Activated CD4-positive, alpha-beta T cell treated with anti-CD3 and anti-CD28 coated beads for 36 hours (primary cell): ENCODE measurements around the gene CEACAM19. TPM values are rescaled to one million over a fixed set of nuclear protein-coding genes. Genes with fewer than 3 reads are reported as not detected.
A peak's percentile ranks its signal among the peaks of the same experiment; 100 is the strongest.

Source experiments
- ATAC-seq: fragments of 200-7000 bp; cut with Tn5 transposase; one replicate; pipeline ENCODE4 v1.10.0; 2021; ENCODE audit warnings: mild to moderate bottlenecking, moderate library complexity
- CTCF ChIA-PET: fragments of 350-600 bp; sonication (Branson Sonifier 250); formaldehyde crosslinking; loops from one replicate; lab custom pipeline; 2021; ENCODE audit warnings: antibody characterized with exemption; lab: Charles Lee
- POLR2A ChIA-PET: fragments of 350-600 bp; sonication (Branson Sonifier 250); formaldehyde crosslinking; loops from one replicate; lab custom pipeline; 2021; ENCODE audit warnings: antibody characterized with exemption, inconsistent platforms; lab: Charles Lee
- DNase-seq: peaks from one replicate; pipeline ENCODE4 v3.0.0-alpha.2; 2020
- H3K27ac Mint-ChIP-seq: one replicate; pipeline ENCODE4 v1.8.0; 2021; ENCODE audit warnings: mixed read lengths
- H3K27me3 Mint-ChIP-seq: one replicate; pipeline ENCODE4 v1.8.0; 2021; ENCODE audit warnings: mixed read lengths
- H3K36me3 Mint-ChIP-seq: one replicate; pipeline ENCODE4 v1.8.0; 2021; ENCODE audit warnings: low read depth, mixed read lengths
- H3K4me1 Mint-ChIP-seq: one replicate; pipeline ENCODE4 v1.8.0; 2021; ENCODE audit warnings: mixed read lengths
- H3K4me3 Mint-ChIP-seq: one replicate; pipeline ENCODE4 v1.8.0; 2021; ENCODE audit warnings: mild to moderate bottlenecking, moderate library complexity, mixed read lengths
- H3K9me3 Mint-ChIP-seq: one replicate; pipeline ENCODE4 v1.8.0; 2021; ENCODE audit warnings: low read depth, mixed read lengths
- intact Hi-C, 2 experiments: fragments of 100-400 bp; cut with DNase I in 1 of 2; cut with micrococcal nuclease in 1 of 2; formaldehyde crosslinking; loops; one replicate each; pipeline versions ENCODE4 v1.14.2 to v1.15.1; 2022 to 2024; cut with DNase I, micrococcal nuclease
- total RNA-seq, 2 experiments: library from RNA; stranded (reverse); gene quantifications; one replicate each; pipeline ENCODE4 v1.2.3, GENCODE V29; 2021

CEACAM19 gene
- total RNA-seq, 2 experiments from 2014 or later, result 0.56 to 0.73 TPM

DNA sequence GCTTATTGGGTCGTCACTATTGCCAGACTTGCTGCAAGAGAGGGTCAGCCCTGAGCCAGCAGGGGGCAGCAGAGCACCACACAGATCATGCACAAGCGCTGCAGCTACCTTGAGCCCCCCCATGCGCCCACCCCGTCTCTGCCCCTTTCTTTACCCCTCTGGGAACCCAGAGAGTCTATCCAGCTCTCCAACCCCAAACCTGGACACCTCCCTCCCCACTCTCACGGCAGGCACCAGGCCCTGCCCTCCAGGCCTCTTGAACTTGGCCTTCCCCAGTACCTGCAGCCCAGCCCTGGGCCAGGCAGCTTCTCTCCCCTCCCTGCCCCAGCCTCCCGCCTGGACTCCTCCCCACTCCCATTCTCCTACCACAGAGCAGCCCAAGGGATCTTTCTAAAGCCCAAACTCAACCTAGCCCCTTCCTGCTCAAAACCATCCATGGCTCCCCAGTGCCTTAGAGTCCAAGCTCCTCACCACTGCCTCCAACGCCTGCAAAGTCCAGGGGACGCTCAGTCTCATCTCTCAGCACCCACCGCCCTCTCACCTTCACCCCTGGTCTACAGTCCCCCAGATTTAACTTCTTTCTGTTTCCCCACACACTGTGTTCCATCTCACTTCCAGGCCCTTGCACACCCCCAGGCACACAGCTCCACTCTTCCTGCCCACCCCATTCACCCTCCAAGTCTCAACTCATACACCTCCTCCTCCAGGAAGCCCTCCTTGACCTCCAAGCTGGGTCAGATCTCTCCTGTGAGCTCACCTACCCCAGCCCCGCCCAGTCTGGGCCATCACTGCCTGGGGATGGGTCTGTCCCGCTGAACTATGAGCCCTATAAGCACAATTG is 18.2 kb downstream of the CEACAM19 start:
- peaks cover 17% of the 10 kb centered on the region for H3K27me3 Mint-ChIP-seq
- H3K4me1 Mint-ChIP-seq, result peaks cover 43% of the 10 kb centered on the region
- ATAC-seq (peak; percentile 39), DNase-seq (peak; percentile 90)
- H3K36me3 Mint-ChIP-seq, result no peaks in the 10 kb centered on the region
- H3K27ac Mint-ChIP-seq, result peak overlapping the region; percentile 45
- CTCF ChIA-PET, result interaction anchor here (0.6 to 6.7 kb wide), 15 partner anchors 9 to 741 kb away, joined by 3 to 66 read pairs (median 4); no protein-coding TSS in a partner anchor
- POLR2A ChIA-PET, result no interaction called here
- intact Hi-C loops, result loop anchor here (1.0 to 10.0 kb wide), 6 partner anchors 33 to 262 kb away; partner anchors contain the start of gene NECTIN2 (in 1 of the 2)
- no peak overlapping the region for H3K4me3 Mint-ChIP-seq
- no peaks in the 10 kb centered on the region for H3K9me3 Mint-ChIP-seq

DNA sequence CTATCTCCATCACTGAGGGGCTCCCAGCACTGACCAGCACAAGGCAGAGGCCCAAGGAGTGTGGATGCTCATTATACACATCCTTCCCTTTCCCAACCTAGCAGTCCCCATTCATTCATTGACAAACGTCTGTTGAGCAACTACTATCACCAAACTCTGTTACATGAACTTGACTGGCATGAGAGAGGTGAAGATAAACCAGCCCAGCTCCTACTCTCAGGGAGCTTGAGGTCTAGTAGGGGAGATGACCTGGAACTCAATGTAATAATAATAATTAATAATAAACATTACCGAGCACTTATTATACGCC is 18.8 kb downstream of the CEACAM19 start:
- Mint-ChIP-seq H3K9me3 (no peaks in the 10 kb centered on the region), H3K4me3 (no peak overlapping the region), H3K27ac (peak overlapping the region; percentile 45), H3K4me1 (peaks cover 39% of the 10 kb centered on the region), H3K36me3 (no peaks in the 10 kb centered on the region), H3K27me3 (peaks cover 15% of the 10 kb centered on the region)
- POLR2A ChIA-PET, result interaction anchor here (0.6 kb wide), 1 partner anchor 81 kb away, joined by 5 read pairs; no protein-coding TSS in a partner anchor
- intact Hi-C loops, result loop anchor here in 1 of 2 experiments (10.0 kb wide), 1 partner anchor 155 kb away; the partner anchor contains the start of gene NECTIN2
- CTCF ChIA-PET, result interaction anchor here (0.6 to 6.7 kb wide), 11 partner anchors 9 to 741 kb away, joined by 3 to 66 read pairs (median 4); no protein-coding TSS in a partner anchor
- DNase-seq (no peak), ATAC-seq (no peak)

DNA sequence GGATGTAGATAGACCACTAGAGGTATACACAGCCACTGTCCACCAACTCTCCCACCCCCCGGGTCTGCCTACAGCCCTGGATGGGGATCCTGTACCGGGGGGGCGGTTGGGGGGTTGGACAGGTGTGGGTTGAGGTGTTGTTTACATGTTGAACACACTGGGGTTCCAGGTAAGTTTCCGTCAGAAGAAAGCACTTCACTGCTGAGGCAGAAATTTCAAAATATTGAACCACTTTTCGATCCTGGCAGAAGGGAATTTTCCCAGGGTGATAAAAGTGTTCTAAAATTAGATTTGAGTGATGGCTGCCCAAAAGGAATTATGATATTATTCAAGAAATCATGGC is 21.1 kb downstream of the CEACAM19 start:
- peak overlapping the region; percentile 52 for H3K4me3 Mint-ChIP-seq
- no peaks in the 10 kb centered on the region for H3K36me3 Mint-ChIP-seq
- H3K9me3 Mint-ChIP-seq, result no peaks in the 10 kb centered on the region
- POLR2A ChIA-PET, result no interaction called here
- peak overlapping the region; percentile 43 for H3K27ac Mint-ChIP-seq
- peaks cover 11% of the 10 kb centered on the region for H3K27me3 Mint-ChIP-seq
- intact Hi-C loops, result loop anchor here (1.0 to 10.0 kb wide), 8 partner anchors 38 to 486 kb away; partner anchors contain the start of genes BLOC1S3 (in 1 of the 2), NECTIN2 (in 1 of the 2), TOMM40 (in 1 of the 2) and TRAPPC6A (in 1 of the 2)
- ATAC-seq (peak; percentile 42), DNase-seq (no peak)
- peaks cover 33% of the 10 kb centered on the region for H3K4me1 Mint-ChIP-seq
- CTCF ChIA-PET, result interaction anchor here (0.6 to 6.7 kb wide), 5 partner anchors 12 to 154 kb away, joined by 3 to 66 read pairs (median 3); partner anchors contain the start of gene NECTIN2

DNA sequence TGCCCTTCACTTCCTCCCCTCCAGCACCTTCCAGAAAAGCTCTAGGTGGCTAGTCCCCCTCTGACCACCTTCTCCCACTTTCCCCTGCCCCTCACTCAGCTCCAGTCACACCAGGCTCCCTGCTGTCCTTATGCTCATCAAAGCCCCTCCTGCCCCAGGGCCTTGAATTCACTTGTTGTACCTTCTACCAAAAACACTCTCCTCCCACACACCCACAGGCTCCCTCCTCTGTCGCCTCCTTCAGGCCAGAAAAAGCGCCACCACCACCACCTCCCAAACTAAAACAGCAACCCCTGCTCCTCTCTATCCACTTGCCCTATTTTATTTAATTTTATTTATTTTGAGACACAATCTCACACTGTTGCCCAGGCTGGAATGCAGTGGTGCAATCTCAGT is 22.9 kb downstream of the CEACAM19 start:
- POLR2A ChIA-PET, result no interaction called here
- peaks cover 30% of the 10 kb centered on the region for H3K4me1 Mint-ChIP-seq
- peak overlapping the region; percentile 25 for H3K27ac Mint-ChIP-seq
- no peak overlapping the region for H3K4me3 Mint-ChIP-seq
- no peaks in the 10 kb centered on the region for H3K9me3 Mint-ChIP-seq
- DNase-seq (peak; percentile 66), ATAC-seq (no peak)
- intact Hi-C loops, result loop anchor here in 1 of 2 experiments (10.0 kb wide), 1 partner anchor 151 kb away; the partner anchor contains the start of gene NECTIN2
- CTCF ChIA-PET, result interaction anchor here (1.0 to 6.7 kb wide), 4 partner anchors 14 to 78 kb away, joined by 3 to 66 read pairs (median 5); no protein-coding TSS in a partner anchor
- H3K27me3 Mint-ChIP-seq, result peaks cover 11% of the 10 kb centered on the region
- no peaks in the 10 kb centered on the region for H3K36me3 Mint-ChIP-seq

DNA sequence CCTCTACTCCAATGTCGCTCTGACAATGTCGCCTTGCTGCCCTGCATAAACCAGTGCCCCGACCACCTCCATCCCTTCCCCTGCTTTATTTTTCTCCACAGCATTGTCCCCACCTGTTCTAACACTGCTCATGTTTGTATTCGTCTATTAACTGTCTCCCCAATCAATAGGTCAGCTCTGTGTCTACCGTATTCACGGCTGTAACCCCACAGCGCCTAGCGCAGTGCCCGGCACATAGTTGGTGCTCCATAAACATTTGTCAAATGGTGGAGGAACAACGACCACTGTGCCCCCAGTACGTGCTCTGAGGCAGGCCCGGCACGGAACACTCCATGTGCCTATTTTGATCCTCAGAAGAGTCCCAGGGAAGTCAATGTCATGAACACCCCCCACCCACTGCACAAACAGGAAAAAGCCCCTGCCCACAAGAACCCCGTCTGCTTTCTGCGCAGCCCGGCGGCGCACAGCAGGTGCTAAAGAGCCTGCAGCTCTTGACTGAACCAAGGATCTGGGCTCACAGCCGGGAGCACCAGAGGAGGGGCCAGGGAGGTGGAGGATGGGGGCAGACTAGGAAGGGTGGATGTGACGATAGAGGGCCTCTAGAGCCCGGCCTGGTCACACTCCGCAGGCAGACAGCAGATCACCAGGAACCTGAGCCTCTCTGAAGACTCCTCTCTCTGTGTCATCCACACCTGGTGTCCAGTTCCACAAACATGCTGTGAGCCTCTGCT is 25.8 kb downstream of the CEACAM19 start:
- DNase-seq (no peak), ATAC-seq (no peak)
- intact Hi-C loops, result loop anchor here in 1 of 2 experiments (10.0 kb wide), 1 partner anchor 148 kb away; the partner anchor contains the start of gene NECTIN2
- Mint-ChIP-seq H3K9me3 (no peaks in the 10 kb centered on the region), H3K4me1 (peaks cover 15% of the 10 kb centered on the region), H3K27me3 (peaks cover 11% of the 10 kb centered on the region), H3K4me3 (no peak overlapping the region), H3K36me3 (no peaks in the 10 kb centered on the region), H3K27ac (no peak overlapping the region)
- ChIA-PET POLR2A (no interaction called here), CTCF (interaction anchor here (1.0 kb wide), 1 partner anchor 74 kb away, joined by 3 read pairs; no protein-coding TSS in a partner anchor)

DNA sequence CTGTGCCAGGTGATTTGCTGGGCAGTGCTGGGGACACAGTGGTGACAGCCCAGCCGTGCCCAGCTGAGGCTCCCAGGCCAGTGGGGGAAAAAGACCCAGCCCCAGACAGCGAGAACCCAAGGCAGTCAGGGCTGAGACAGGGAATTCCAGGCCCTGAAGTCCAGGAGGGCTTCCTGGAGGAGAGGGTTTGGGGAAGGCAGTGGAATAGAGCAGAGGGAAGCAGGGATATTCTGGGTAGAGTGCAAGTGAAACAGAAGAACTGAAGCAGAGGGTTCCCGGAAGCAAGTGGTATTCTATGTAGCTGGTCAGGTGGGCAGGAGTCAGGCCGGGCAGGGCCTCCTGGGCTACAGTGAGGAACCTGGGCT is 26.4 kb downstream of the CEACAM19 start:
- Mint-ChIP-seq H3K4me1 (peaks cover 10% of the 10 kb centered on the region), H3K36me3 (no peaks in the 10 kb centered on the region), H3K9me3 (no peaks in the 10 kb centered on the region), H3K4me3 (no peak overlapping the region), H3K27ac (no peak overlapping the region), H3K27me3 (peaks cover 11% of the 10 kb centered on the region)
- CTCF ChIA-PET, result no interaction called here
- POLR2A ChIA-PET, result no interaction called here
- DNase-seq, result no peak
- no peak for ATAC-seq
- intact Hi-C loops, result loop anchor here in 1 of 2 experiments (10.0 kb wide), 1 partner anchor 147 kb away; the partner anchor contains the start of gene NECTIN2

DNA sequence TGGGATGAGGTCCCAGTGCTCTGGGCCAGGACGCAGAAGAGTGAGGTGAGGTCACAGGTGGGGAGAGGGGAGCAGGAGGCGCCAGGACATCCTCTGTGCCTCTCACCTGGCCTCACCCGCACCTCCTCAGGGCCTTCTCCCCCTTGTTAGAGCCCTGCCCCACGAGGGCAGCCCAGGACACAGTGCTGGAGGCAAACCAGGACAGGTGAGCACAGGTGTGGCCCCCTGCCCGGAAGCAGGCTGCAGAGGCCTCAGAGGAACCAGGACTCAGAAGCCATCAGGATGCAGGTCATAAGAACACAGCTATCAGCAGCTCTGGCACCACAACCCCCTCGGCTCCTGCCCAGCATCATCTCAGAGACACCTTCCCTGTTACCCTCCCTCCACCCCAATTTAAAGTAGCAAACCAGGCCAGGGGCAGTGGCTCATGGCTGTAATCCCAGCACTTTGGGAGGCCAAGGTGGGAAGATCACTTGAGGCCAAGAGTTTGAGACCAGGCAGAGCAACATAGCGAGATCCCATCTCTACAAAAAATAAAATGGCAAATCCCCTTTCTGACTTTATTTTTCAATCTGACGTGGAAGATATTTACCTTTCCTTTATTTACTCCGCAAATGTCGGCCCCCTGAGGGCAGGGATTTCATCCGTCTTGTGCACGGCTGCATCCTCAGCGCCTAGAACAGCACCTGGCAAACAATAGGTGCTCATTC is 27.4 kb downstream of the CEACAM19 start, which contains the start of gene CEACAM16:
CEACAM16 (plus strand) TSS at position 660 of the 710 bp plus-strand sequence. CDS start 2,306 bp downstream, outside the sequence.
- POLR2A ChIA-PET, result no interaction called here
- Mint-ChIP-seq H3K4me3 (no peak within 1 kb of the TSS), H3K36me3 (no peaks in the 10 kb centered on the region), H3K27me3 (peaks cover 11% of the 10 kb centered on the region), H3K4me1 (peaks cover 6% of the 10 kb centered on the region), H3K9me3 (no peaks in the 10 kb centered on the region), H3K27ac (no peak within 1 kb of the TSS)
- CTCF ChIA-PET, result no interaction called here
- ATAC-seq (no peak), DNase-seq (no peak)
- intact Hi-C loops, result loop anchor here in 1 of 2 experiments (10.0 kb wide), 1 partner anchor 146 kb away; the partner anchor contains the start of gene NECTIN2

DNA sequence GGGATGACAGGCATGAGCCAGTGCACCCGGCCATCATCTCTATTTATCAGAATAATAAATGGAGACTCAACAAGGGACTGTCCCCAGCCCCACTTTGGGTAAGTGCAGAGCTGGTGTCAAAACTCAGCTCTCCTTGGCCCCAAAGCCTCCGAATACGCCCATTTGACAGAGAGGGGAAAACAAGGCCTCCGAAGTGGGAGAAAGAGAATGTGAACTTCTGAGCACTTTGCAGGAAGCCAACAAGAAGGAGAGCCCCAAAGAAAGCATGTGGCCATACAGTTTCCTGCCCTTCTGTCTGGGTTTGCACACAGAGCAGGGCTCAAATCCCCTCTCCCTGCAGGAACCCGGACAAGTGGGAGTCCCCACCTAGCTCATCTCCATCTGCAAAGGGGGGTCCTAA is 29.3 kb downstream of the CEACAM19 start:
- Mint-ChIP-seq H3K4me3 (no peak overlapping the region), H3K27me3 (peaks cover 8% of the 10 kb centered on the region), H3K27ac (no peak overlapping the region), H3K36me3 (no peaks in the 10 kb centered on the region), H3K9me3 (no peaks in the 10 kb centered on the region), H3K4me1 (no peaks in the 10 kb centered on the region)
- intact Hi-C loops, result no loop called here
- ChIA-PET CTCF (interaction anchor here (0.5 to 1.2 kb wide), 3 partner anchors 12 to 121 kb away, joined by 3 to 5 read pairs (median 3); no protein-coding TSS in a partner anchor), POLR2A (no interaction called here)
- no peak for ATAC-seq
- DNase-seq, result no peak

DNA sequence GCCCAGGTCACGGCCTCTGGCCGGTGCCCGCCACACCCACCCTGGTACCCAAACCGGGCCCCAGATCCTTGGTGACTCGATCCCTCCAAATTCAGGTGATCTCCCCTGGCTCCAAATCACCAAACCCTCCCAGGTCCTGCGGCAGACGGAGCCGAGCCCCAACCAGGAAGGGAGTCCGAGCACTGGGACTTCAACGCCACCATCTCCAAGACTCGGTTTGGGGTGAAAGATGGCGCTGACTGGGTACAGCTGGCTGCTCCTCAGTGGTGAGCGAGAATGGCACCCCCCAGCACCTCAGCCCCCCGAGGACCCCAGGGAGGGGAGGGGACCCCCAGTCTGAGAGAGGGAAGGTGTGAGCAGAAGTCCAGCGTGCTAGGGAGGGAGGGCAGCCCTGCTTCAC is 29.9 kb downstream of the CEACAM19 start:
- CTCF ChIA-PET, result interaction anchor here (0.5 kb wide), 1 partner anchor 121 kb away, joined by 3 read pairs; no protein-coding TSS in a partner anchor
- POLR2A ChIA-PET, result no interaction called here

DNA sequence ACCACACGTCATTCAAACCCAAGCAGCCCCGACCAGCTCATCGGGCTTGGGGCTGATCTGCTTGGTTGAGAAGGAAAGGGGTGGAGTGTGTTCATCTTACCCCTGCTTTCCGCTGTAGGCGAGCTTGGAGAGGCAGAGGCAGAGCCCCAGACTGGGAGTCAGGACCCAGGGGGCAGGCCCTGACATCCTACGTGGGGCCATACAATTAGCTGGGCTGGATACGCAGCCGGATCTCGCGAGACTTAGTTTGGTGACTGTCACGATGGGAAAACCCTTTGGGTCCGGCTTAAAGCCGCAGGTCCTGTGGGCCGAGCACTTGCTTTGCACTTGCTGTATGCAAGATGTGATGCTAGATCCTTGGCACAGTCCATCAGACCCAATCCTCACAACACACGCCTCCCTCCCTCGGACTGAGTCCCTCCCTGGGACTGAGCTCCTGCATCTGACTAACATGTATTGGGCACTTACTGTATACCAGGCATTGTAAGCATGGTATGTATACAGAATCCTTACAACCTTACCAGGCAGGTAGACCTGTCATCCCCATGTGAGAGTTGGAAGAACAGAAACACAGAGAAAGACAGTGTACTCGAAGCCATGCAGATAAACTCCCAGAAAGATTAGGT is 31.4 kb downstream of the CEACAM19 start:
- Mint-ChIP-seq H3K36me3 (no peaks in the 10 kb centered on the region), H3K27ac (no peak overlapping the region), H3K4me3 (no peak overlapping the region), H3K27me3 (peaks cover 5% of the 10 kb centered on the region), H3K4me1 (no peaks in the 10 kb centered on the region), H3K9me3 (no peaks in the 10 kb centered on the region)
- DNase-seq (no peak), ATAC-seq (no peak)
- intact Hi-C loops, result no loop called here
- CTCF ChIA-PET, result interaction anchor here (0.9 kb wide), 1 partner anchor 81 kb away, joined by 3 read pairs; no protein-coding TSS in a partner anchor
- POLR2A ChIA-PET, result no interaction called here

More for the DNA sequence above, 29.9 kb downstream of the CEACAM19 start:
- DNase-seq (no peak), ATAC-seq (no peak)
- peaks cover 8% of the 10 kb centered on the region for H3K27me3 Mint-ChIP-seq
- H3K36me3 Mint-ChIP-seq, result no peaks in the 10 kb centered on the region
- H3K9me3 Mint-ChIP-seq, result no peaks in the 10 kb centered on the region
- H3K27ac Mint-ChIP-seq, result no peak overlapping the region
- no peaks in the 10 kb centered on the region for H3K4me1 Mint-ChIP-seq
- intact Hi-C loops, result no loop called here
- H3K4me3 Mint-ChIP-seq, result no peak overlapping the region
